HEK293 (cell line): Measurements from ENCODE around the gene CRX.

Experiments
- KLF8 ChIP-seq: fragments of 450-650 bp; formaldehyde crosslinking; IDR thresholded peaks from 2 replicates; pipeline ENCODE4 v1.5.1; 2016; ENCODE audit warnings: missing biosample characterization, missing genetic modification characterization
- OSR2 ChIP-seq: fragments of 450-650 bp; formaldehyde crosslinking; IDR thresholded peaks from 2 replicates; pipeline ENCODE4 v1.5.1; 2016; ENCODE audit warnings: missing biosample characterization, missing genetic modification characterization
- PBX3 ChIP-seq: sonication (generic); formaldehyde crosslinking; IDR thresholded peaks from 2 replicates; pipeline ENCODE4 v1.8.1; 2022; ENCODE audit warnings: mild to moderate bottlenecking, moderate library complexity, missing genetic modification reagents
- PRDM2 ChIP-seq: fragments of 450-650 bp; formaldehyde crosslinking; IDR thresholded peaks from 2 replicates; pipeline ENCODE4 v1.5.1; 2016; ENCODE audit warnings: missing biosample characterization, missing genetic modification characterization, borderline replicate concordance
- SALL2 ChIP-seq: fragments of 450-650 bp; formaldehyde crosslinking; IDR thresholded peaks from 2 replicates; pipeline ENCODE4 v1.5.0; 2017; ENCODE audit warnings: missing biosample characterization, mild to moderate bottlenecking, missing genetic modification characterization, borderline replicate concordance
- SCRT1 ChIP-seq: fragments of 450-650 bp; formaldehyde crosslinking; IDR thresholded peaks from 2 replicates; pipeline ENCODE4 v1.5.1; 2016; ENCODE audit warnings: missing biosample characterization, missing genetic modification characterization, borderline replicate concordance
- SP7 ChIP-seq: fragments of 450-650 bp; formaldehyde crosslinking; IDR thresholded peaks from 2 replicates; pipeline ENCODE4 v1.5.1; 2016; ENCODE audit warnings: missing biosample characterization, missing genetic modification characterization
- WT1 ChIP-seq: fragments of 450-650 bp; formaldehyde crosslinking; IDR thresholded peaks from 2 replicates; pipeline ENCODE4 v1.5.1; 2016; ENCODE audit warnings: missing biosample characterization, missing genetic modification characterization
- ZBTB10 ChIP-seq: fragments of 450-650 bp; formaldehyde crosslinking; IDR thresholded peaks from 2 replicates; pipeline ENCODE4 v1.5.1; 2016; ENCODE audit warnings: missing biosample characterization, missing genetic modification characterization
- ZBTB17 ChIP-seq: fragments of 450-650 bp; formaldehyde crosslinking; IDR thresholded peaks from 2 replicates; pipeline ENCODE4 v1.5.1; 2016; ENCODE audit warnings: missing biosample characterization, missing genetic modification characterization
- ZBTB20 ChIP-seq: fragments of 450-650 bp; formaldehyde crosslinking; IDR thresholded peaks from 2 replicates; pipeline ENCODE4 v1.5.1; 2016; ENCODE audit warnings: missing biosample characterization, missing genetic modification characterization
- ZBTB48 ChIP-seq: fragments of 450-650 bp; formaldehyde crosslinking; IDR thresholded peaks from 2 replicates; pipeline ENCODE4 v1.5.1; 2016; ENCODE audit warnings: missing biosample characterization, missing genetic modification characterization
- ZFP69B ChIP-seq: fragments of 450-650 bp; formaldehyde crosslinking; IDR thresholded peaks from 2 replicates; pipeline ENCODE4 v1.5.1; 2016; ENCODE audit warnings: missing biosample characterization, missing genetic modification characterization
- ZIC2 ChIP-seq: fragments of 450-650 bp; formaldehyde crosslinking; IDR thresholded peaks from 2 replicates; pipeline ENCODE4 v1.5.1; 2016; ENCODE audit warnings: missing biosample characterization, missing genetic modification characterization
- ZNF335 ChIP-seq: fragments of 450-650 bp; formaldehyde crosslinking; conservative IDR thresholded peaks from 2 replicates; pipeline ENCODE4 v1.5.1; 2016; ENCODE audit warnings: missing biosample characterization, missing genetic modification characterization
- ZNF341 ChIP-seq: fragments of 450-650 bp; formaldehyde crosslinking; IDR thresholded peaks from 2 replicates; pipeline ENCODE4; 2016; ENCODE audit warnings: low read depth, missing biosample characterization, missing genetic modification characterization
- ZNF366 ChIP-seq: fragments of 450-650 bp; formaldehyde crosslinking; conservative IDR thresholded peaks from 2 replicates; pipeline ENCODE4 v1.5.1; 2016; ENCODE audit warnings: missing biosample characterization, missing genetic modification characterization
- ZNF404 ChIP-seq: fragments of 450-650 bp; formaldehyde crosslinking; IDR thresholded peaks from 2 replicates; pipeline ENCODE4 v1.5.1; 2017; ENCODE audit warnings: missing biosample characterization, missing genetic modification characterization
- ZNF561 ChIP-seq: fragments of 450-650 bp; IDR thresholded peaks from 2 replicates; pipeline ENCODE4 v1.5.1; 2018; ENCODE audit warnings: missing biosample characterization, missing genetic modification characterization, borderline replicate concordance
- ZNF623 ChIP-seq: fragments of 450-650 bp; formaldehyde crosslinking; IDR thresholded peaks from 2 replicates; pipeline ENCODE4 v1.5.1; 2016; ENCODE audit warnings: missing biosample characterization, missing genetic modification characterization
- ZNF660 ChIP-seq: fragments of 450-650 bp; IDR thresholded peaks from 2 replicates; pipeline ENCODE4 v1.5.1; 2018; ENCODE audit warnings: missing biosample characterization, mild to moderate bottlenecking, missing genetic modification characterization
- ZNF664 ChIP-seq: fragments of 450-650 bp; formaldehyde crosslinking; IDR thresholded peaks from 2 replicates; pipeline ENCODE4 v1.5.1; 2016; ENCODE audit warnings: missing biosample characterization, missing genetic modification characterization
- ZNF677 ChIP-seq: fragments of 450-650 bp; IDR thresholded peaks from 2 replicates; pipeline ENCODE4 v1.5.0; 2018; ENCODE audit warnings: missing biosample characterization, mild to moderate bottlenecking, missing genetic modification characterization, moderate library complexity
- ZNF747 ChIP-seq: fragments of 450-650 bp; formaldehyde crosslinking; IDR thresholded peaks from 2 replicates; pipeline ENCODE4 v1.5.1; 2016; ENCODE audit warnings: missing biosample characterization, missing genetic modification characterization
- ZNF792 ChIP-seq: fragments of 450-650 bp; formaldehyde crosslinking; IDR thresholded peaks from 2 replicates; pipeline ENCODE4 v1.5.1; 2016; ENCODE audit warnings: missing biosample characterization, missing genetic modification characterization
- TF ChIP-seq, protein P1 (sequence below): fragments of 450-650 bp; formaldehyde crosslinking; optimal IDR thresholded peaks from 2 replicates; pipeline ENCODE3; 2016; ENCODE audit warnings: missing biosample characterization, mild to moderate bottlenecking, missing genetic modification characterization
- TF ChIP-seq, protein P2 (sequence below): fragments of 450-650 bp; formaldehyde crosslinking; IDR thresholded peaks from 2 replicates; pipeline ENCODE4 v1.5.1; 2017; ENCODE audit warnings: missing biosample characterization, missing genetic modification characterization

CRX gene

GRCh38 chr19:47778049-47778953 lies 43.4 kb upstream of the CRX start, which contains the start of gene SELENOW (continued):
- TF ChIP-seq, protein P1, sequence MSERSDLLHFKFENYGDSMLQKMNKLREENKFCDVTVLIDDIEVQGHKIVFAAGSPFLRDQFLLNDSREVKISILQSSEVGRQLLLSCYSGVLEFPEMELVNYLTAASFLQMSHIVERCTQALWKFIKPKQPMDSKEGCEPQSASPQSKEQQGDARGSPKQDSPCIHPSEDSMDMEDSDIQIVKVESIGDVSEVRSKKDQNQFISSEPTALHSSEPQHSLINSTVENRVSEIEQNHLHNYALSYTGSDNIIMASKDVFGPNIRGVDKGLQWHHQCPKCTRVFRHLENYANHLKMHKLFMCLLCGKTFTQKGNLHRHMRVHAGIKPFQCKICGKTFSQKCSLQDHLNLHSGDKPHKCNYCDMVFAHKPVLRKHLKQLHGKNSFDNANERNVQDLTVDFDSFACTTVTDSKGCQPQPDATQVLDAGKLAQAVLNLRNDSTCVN (tag by site-specific recombination) = peak; percentile 75
- TF ChIP-seq ZNF341 (tag by site-specific recombination) = peak; percentile 46; the same call in 1 of the 2 replicates
- TF ChIP-seq ZNF677 (tag by site-specific recombination) = no peak
- 0 out of 2 replicates have a peak, but pooled peaks have one; percentile 13 for TF ChIP-seq ZNF664 (tag by site-specific recombination)
- peak; percentile 86 for TF ChIP-seq PBX3 (CRISPR knock-in tag)
- peak; percentile 91 for TF ChIP-seq ZBTB17
- peak; percentile 14; the same call in 1 of the 2 replicates for TF ChIP-seq ZNF792 (tag by site-specific recombination)
- peak; percentile 90 for TF ChIP-seq ZNF561 (tag by site-specific recombination)
- TF ChIP-seq ZFP69B = peak; percentile 96
- TF ChIP-seq SP7 (tag by site-specific recombination) = peak; percentile 94
- TF ChIP-seq, protein P2, sequence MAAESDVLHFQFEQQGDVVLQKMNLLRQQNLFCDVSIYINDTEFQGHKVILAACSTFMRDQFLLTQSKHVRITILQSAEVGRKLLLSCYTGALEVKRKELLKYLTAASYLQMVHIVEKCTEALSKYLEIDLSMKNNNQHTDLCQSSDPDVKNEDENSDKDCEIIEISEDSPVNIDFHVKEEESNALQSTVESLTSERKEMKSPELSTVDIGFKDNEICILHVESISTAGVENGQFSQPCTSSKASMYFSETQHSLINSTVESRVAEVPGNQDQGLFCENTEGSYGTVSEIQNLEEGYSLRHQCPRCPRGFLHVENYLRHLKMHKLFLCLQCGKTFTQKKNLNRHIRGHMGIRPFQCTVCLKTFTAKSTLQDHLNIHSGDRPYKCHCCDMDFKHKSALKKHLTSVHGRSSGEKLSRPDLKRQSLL = no peak
- no peak for TF ChIP-seq ZNF404 (tag by site-specific recombination)
- TF ChIP-seq SCRT1 (tag by site-specific recombination) = peak; percentile 43; the same call in 1 of the 2 replicates
- peak; percentile 100 for TF ChIP-seq KLF8 (tag by site-specific recombination)
- peak; percentile 18; the same call in 1 of the 2 replicates for TF ChIP-seq ZNF623 (tag by site-specific recombination)
- peak; percentile 94 for TF ChIP-seq ZIC2 (tag by site-specific recombination)
- TF ChIP-seq ZNF660 (tag by site-specific recombination) = peak; percentile 82; the same call in 1 of the 2 replicates
- TF ChIP-seq ZBTB48 (tag by site-specific recombination) = 0 out of 2 replicates have a peak, but pooled peaks have one; percentile 42
- TF ChIP-seq ZBTB10 (tag by site-specific recombination) = peak; percentile 67; the same call in 1 of the 2 replicates
- peak; percentile 95 for TF ChIP-seq WT1 (tag by site-specific recombination)
- no peak for TF ChIP-seq SALL2 (tag by site-specific recombination)
- TF ChIP-seq PRDM2 (tag by site-specific recombination) = no peak
- TF ChIP-seq OSR2 (tag by site-specific recombination) = peak; percentile 11; the same call in 1 of the 2 replicates
- TF ChIP-seq ZBTB20 (tag by site-specific recombination) = peak; percentile 100
- peak; percentile 98 for TF ChIP-seq ZNF335 (tag by site-specific recombination)
- TF ChIP-seq ZNF747 (tag by site-specific recombination) = no peak
- TF ChIP-seq ZNF366 = peak; percentile 77
